C4-2B (cell line): ENCODE results near the gene PLXND1.

ENCODE experiments used
- CTCF ChIP-seq: fragments of 450-650 bp; conservative IDR thresholded peaks from 2 replicates; pipeline ENCODE4 v1.5.1; 2017; ENCODE audit warnings: mild to moderate bottlenecking
- ZFX ChIP-seq: fragments of 450-650 bp; IDR thresholded peaks from 2 replicates; pipeline ENCODE4 v1.6.1; 2017

GRCh38 chr3:129608087-129608935, 1.8 kb upstream of the PLXND1 start:
- TF ChIP-seq CTCF (no peak), ZFX (no peak)
